NB4 (cell line): ENCODE results near the gene ANKRD33.
A peak's percentile ranks its signal among the peaks of the same experiment; 100 is the strongest.

Source experiments
- DNase-seq: peaks from one replicate; pipeline ENCODE4 v3.0.0; 2010; ENCODE audit warnings: low read depth
- H3K4me3 ChIP-seq: one replicate; pipeline ENCODE4 v1.5.1; 2011; ENCODE audit warnings: mild to moderate bottlenecking, low read depth, low read length, moderate library complexity
- MYC ChIP-seq: IDR thresholded peaks from 2 replicates; pipeline ENCODE4 v1.6.1; 2011; ENCODE audit warnings: low read depth, low read length
- POLR2A ChIP-seq: IDR thresholded peaks from 2 replicates; pipeline ENCODE4 v1.6.1; 2011; ENCODE audit warnings: mild to moderate bottlenecking; ENCODE audit not compliant: insufficient read length; ENCODE audit errors: extremely low read depth
- TF ChIP-seq, protein P1 (sequence below): IDR thresholded peaks from one replicate; pipeline ENCODE4 v1.5.1; 2012; ENCODE audit warnings: low read depth, low read length
- TF ChIP-seq, protein P2 (sequence below): IDR thresholded peaks from 2 replicates; pipeline ENCODE4 v1.6.1; 2011; ENCODE audit warnings: low read depth, low read length

ANKRD33 gene

DNA sequence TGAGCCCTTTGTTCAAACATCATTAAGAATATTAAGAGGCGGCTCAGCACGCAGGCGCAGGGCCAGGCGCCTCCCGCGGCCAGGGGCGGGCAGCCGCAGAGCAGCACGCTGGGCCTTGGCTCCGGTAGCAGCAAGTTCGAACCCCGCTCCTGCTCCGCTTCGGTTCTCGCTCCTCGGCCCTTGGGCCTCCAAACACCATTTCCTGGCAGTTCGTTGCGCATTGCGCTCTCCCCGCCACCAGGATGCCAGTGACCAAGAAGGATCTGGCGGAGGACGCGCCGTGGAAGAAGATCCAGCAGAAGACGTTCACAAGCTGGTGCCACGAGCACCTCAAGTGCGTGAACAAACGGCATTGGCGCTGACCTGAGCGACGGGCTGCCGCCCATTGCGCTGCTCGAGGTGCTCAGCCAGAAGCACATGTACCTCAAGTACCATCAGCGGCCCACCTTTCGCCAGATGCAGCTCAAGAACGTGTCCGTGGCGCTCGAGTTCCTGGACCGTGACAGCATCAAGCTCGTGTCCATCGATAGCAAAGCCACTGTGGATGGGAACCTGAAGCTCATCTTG, 12.5 kb downstream of the ANKRD33 start:
- no peak overlapping the region for H3K4me3 ChIP-seq
- TF ChIP-seq, protein P1, sequence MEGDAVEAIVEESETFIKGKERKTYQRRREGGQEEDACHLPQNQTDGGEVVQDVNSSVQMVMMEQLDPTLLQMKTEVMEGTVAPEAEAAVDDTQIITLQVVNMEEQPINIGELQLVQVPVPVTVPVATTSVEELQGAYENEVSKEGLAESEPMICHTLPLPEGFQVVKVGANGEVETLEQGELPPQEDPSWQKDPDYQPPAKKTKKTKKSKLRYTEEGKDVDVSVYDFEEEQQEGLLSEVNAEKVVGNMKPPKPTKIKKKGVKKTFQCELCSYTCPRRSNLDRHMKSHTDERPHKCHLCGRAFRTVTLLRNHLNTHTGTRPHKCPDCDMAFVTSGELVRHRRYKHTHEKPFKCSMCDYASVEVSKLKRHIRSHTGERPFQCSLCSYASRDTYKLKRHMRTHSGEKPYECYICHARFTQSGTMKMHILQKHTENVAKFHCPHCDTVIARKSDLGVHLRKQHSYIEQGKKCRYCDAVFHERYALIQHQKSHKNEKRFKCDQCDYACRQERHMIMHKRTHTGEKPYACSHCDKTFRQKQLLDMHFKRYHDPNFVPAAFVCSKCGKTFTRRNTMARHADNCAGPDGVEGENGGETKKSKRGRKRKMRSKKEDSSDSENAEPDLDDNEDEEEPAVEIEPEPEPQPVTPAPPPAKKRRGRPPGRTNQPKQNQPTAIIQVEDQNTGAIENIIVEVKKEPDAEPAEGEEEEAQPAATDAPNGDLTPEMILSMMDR = no peak
- TF ChIP-seq MYC (no peak), POLR2A (no peak)
- TF ChIP-seq, protein P2, sequence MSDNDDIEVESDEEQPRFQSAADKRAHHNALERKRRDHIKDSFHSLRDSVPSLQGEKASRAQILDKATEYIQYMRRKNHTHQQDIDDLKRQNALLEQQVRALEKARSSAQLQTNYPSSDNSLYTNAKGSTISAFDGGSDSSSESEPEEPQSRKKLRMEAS = no peak
- DNase-seq = no peak

DNA sequence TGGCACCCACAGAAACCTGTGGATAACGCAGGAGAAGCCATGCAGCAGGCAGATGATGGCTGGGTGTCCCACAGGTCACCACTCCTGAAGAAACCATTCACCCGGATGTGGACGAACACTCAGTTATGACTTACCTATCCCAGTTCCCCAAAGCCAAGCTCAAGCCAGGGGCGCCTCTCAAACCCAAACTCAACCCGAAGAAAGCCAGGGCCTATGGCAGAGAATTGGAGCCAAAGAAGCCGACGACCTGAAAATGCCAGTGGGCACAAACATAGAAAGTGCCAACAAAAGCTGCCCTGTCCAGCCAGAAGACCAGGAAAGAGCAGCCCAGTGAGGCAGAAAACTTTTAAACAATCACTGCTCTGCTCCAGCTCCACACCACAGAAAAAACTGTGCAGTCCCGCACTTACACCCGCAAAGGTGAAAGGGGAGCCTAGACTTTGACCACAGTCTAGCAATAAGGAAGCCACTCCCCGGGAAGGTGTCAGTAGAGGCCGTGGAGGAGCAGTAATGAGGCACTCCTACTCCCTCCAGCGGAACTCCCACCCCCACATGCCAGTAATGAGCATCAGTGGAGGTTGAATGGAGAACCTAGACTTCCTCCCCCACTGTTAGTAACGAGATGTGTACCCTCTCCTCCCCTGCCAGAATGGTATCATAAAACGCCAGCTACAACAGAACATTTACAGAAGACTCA, 13.4 kb downstream of the ANKRD33 start:
- H3K4me3 ChIP-seq = no peak overlapping the region
- TF ChIP-seq, protein P2 = peak; percentile 21; the same call in 1 of the 2 replicates
- TF ChIP-seq MYC (no peak), POLR2A (no peak)
- TF ChIP-seq, protein P1 = no peak
- DNase-seq = peak; percentile 77

DNA sequence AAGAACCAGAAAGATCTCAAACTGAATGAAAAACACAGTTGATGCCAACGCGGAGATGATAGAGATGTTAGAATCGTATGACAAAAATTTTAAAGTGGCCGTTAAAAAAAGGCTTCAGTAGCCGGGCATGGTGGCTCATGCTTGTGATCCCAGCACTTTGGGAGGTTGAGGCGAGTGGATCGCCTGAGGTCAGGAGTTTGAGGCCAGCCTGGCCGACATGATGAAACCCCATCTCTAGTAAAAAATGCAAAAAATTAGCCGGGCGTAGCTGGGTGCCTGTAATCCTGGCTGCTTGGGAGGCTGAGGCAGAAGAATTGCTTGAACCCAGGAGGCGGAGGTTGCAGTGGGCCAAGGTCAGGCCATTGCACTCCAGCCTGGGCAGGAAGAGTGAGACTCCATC, 14.0 kb downstream of the ANKRD33 start:
- DNase-seq = no peak
- H3K4me3 ChIP-seq = no peak overlapping the region
- TF ChIP-seq, protein P1 = no peak
- TF ChIP-seq MYC = no peak
- TF ChIP-seq, protein P2 = no peak
- no peak for TF ChIP-seq POLR2A

DNA sequence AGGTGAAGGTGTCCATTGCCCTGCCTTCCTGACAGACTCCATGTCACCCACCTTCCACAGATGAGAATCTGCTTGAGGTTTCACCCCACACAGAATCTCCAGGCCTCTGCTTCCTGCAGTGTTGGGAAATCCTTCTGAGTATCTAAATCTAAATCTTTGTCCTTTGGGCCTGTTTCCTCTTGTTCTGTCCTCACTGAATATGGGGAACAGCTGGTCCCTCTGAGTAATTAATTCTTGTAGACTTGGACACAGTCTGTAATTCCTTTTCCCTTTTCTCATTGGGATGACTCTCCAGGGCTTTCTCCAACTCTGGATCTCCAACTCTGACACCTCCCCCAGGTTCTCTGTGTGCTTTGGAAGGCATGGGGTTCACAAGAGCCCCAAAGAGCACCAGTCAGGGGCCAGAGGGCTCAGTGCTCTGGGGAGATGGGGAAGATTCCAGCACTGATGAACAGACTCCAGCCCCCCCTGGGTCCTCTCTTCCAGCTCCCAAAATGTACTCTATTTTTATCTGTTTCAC, 17.1 kb downstream of the ANKRD33 start:
- TF ChIP-seq MYC (no peak), POLR2A (no peak)
- TF ChIP-seq, protein P2 = no peak
- TF ChIP-seq, protein P1 = no peak
- peak; percentile 21 for DNase-seq
- H3K4me3 ChIP-seq = no peak overlapping the region

DNA sequence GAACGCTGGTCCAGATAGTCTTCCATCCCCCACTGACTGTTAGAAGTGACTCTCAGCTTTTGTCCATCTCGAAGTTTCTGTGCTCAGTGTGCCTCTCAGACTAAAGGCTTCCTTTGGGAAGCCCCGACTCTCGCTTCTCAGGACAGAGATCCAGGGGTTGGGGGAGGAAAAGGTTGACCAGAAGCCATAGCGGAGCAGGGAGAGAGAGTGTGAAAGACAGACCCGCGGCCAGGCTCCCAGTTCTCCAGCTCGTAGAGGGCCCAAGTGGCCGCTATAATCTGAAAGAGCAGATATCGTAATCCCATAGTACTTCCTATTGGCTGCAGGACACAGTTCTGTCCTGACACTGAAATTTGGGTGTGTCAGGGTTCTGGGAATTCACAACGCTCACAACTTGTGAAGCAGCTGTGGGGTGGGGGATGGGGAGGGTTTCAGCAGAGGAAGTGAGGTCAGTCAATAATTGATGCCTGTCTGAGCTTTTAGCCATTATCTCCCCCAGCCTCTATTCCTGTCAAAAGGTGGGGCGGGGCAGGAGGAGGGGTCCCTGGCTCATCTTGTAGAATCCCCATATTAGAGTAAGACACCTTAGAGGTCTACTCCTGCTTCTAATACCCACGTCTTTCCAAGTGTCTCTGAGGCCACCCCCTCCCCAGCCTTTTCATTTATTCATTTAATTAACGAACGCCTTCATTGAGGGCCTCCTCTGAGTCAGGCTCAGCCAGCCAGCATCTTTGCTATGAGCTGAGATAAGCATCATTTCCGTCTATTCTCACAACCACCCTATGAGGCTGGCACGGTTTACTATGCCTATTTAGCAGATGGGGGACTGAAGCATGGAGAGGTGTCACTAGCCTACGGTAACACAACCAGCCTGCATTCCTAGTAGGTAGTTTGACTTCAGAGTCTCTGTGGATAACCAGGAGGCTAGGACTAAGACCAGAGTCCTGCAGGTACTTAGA, 17.8 kb downstream of the ANKRD33 start:
- no peak for DNase-seq
- TF ChIP-seq MYC = no peak
- TF ChIP-seq, protein P1 = no peak
- no peak for TF ChIP-seq POLR2A
- TF ChIP-seq, protein P2 = no peak
- no peak overlapping the region for H3K4me3 ChIP-seq
